Calu3 (cell line): ENCODE measurements around the gene PAF1. TPM values are rescaled to one million over a fixed set of nuclear protein-coding genes. Genes with fewer than 3 reads are reported as not detected.

Experiments used
- BruUV-seq: library from RNA; stranded (reverse); fragments of 400-500 nt; replicated peaks from 2 replicates; lab custom pipeline; 2021; lab: Mats Ljungman, UMichigan
- CTCF ChIA-PET: fragments of 300-600 bp; sonication (Branson Sonifier 250); formaldehyde crosslinking; loops from one replicate; lab custom pipeline; 2022; ENCODE audit warnings: antibody characterized with exemption; lab: Charles Lee
- DNase-seq: peaks from one replicate; pipeline ENCODE4 v3.0.0; 2022
- H3K27ac Mint-ChIP-seq: one replicate; pipeline ENCODE4 v1.8.0; 2022; ENCODE audit warnings: mixed read lengths; ENCODE audit not compliant: unreplicated experiment
- H3K27me3 Mint-ChIP-seq: one replicate; pipeline ENCODE4 v1.8.0; 2022; ENCODE audit warnings: mixed read lengths; ENCODE audit not compliant: unreplicated experiment
- H3K36me3 Mint-ChIP-seq: one replicate; pipeline ENCODE4 v1.8.0; 2022; ENCODE audit warnings: mild to moderate bottlenecking, moderate library complexity, mixed read lengths; ENCODE audit not compliant: insufficient read depth, unreplicated experiment
- H3K4me1 Mint-ChIP-seq: one replicate; pipeline ENCODE4 v1.8.0; 2022; ENCODE audit warnings: mild to moderate bottlenecking, low read depth, mixed read lengths; ENCODE audit not compliant: unreplicated experiment
- H3K4me3 Mint-ChIP-seq: one replicate; pipeline ENCODE4 v1.8.0; 2022; ENCODE audit warnings: mild to moderate bottlenecking, low read depth, moderate library complexity, mixed read lengths; ENCODE audit not compliant: unreplicated experiment
- H3K9me3 Mint-ChIP-seq: one replicate; pipeline ENCODE4 v1.8.0; 2022; ENCODE audit warnings: low read depth, mixed read lengths; ENCODE audit not compliant: unreplicated experiment
- CTCF ChIP-seq: fragments of 200-600 bp; IDR thresholded peaks from one replicate; pipeline ENCODE4 v1.8.0; 2022; ENCODE audit warnings: antibody characterized with exemption; ENCODE audit not compliant: unreplicated experiment
- intact Hi-C: fragments of 100-400 bp; cut with micrococcal nuclease; formaldehyde crosslinking; loops from one replicate; pipeline ENCODE4 v1.10.0; 2022; ENCODE audit not compliant: unreplicated experiment
- microRNA-seq: library from miRNA; unstranded; fragments of <30 nt; microRNA quantifications from one replicate; pipeline ENCODE4 v1.2.0, GENCODE V29; 2022
- total RNA-seq: library from RNA; stranded (reverse); gene quantifications from 2 replicates; pipeline ENCODE4 v1.2.3, GENCODE V29; 2022

Gene PAF1
- total RNA-seq, 1 experiment from 2014 or later = 64.3 TPM

DNA sequence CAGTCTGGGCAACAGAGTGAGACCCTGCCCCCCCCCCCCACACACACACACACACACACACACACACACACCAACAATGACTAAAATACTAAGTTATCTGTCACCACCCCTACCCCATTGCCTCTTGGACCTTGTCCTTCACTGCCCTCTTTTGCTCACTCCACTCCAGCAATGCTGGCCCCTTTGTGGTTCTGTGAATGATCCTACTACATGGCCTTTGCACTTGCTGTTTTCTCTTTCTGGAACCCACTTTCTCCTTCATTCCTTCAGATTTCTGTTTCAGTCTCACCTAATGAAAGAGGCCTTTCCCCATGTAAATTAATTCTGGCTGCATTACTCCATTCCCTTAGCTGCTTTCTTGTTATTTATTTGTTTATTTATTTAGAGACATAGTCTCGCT is 51.2 kb downstream of the PAF1 start:
- DNase-seq = no peak
- BruUV-seq = no TSS peak
- no peak for TF ChIP-seq CTCF
- CTCF ChIA-PET = no interaction called here
- H3K36me3 Mint-ChIP-seq = peaks cover 36% of the 10 kb centered on the region
- H3K27ac Mint-ChIP-seq = no peak overlapping the region
- H3K9me3 Mint-ChIP-seq = no peaks in the 10 kb centered on the region
- no peak overlapping the region for H3K4me3 Mint-ChIP-seq
- peaks cover 37% of the 10 kb centered on the region for H3K4me1 Mint-ChIP-seq
- intact Hi-C loops = no loop called here
- H3K27me3 Mint-ChIP-seq = peaks cover 38% of the 10 kb centered on the region

DNA sequence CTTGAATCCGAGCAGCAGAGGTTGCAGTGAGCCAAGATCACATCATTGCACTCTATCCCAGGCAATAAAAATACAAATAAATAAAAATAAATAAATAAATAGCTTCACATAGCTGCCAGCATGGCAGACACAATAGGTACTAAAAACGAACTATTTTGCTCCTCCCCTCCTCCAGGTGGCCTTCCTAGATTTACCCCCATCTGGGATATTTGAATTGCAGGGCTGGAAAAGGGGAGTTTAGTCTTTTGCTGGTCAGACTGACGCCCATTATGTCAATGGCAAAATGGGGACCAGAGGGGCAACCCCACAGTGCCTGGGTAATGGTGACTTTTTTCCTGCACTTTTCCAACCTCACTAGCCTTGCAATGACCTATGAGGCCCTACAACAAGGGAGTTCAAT is 54.4 kb downstream of the PAF1 start:
- CTCF ChIA-PET = no interaction called here
- BruUV-seq = no TSS peak

More for the DNA sequence above, 54.4 kb downstream of the PAF1 start:
- H3K4me1 Mint-ChIP-seq = peaks cover 20% of the 10 kb centered on the region
- DNase-seq = no peak
- H3K27me3 Mint-ChIP-seq = peaks cover 40% of the 10 kb centered on the region
- no peak for TF ChIP-seq CTCF
- H3K27ac Mint-ChIP-seq = no peak overlapping the region
- H3K4me3 Mint-ChIP-seq = no peak overlapping the region
- H3K36me3 Mint-ChIP-seq = peaks cover 8% of the 10 kb centered on the region
- intact Hi-C loops = no loop called here
- no peaks in the 10 kb centered on the region for H3K9me3 Mint-ChIP-seq

Small RNA genes lying within 50 kb of the gene (microRNA-seq; reads per million reads assigned to microRNA genes)
- gene MIR4530 = not detected

Other genes with a start within 250 kb of the PAF1 start
- gene NCCRP1, start 194.1 kb downstream of the PAF1 start, total RNA-seq = 2.0 and 2.1 TPM in 2 replicates
- not detected in 2 replicates for gene SYCN, start 186.8 kb downstream of the PAF1 start, total RNA-seq
- not detected in 2 replicates for gene IFNL3, start 146.1 kb downstream of the PAF1 start, total RNA-seq
- gene IFNL4, start 142.2 kb downstream of the PAF1 start, total RNA-seq = not detected in 2 replicates
- gene IFNL2, start 122.7 kb downstream of the PAF1 start, total RNA-seq = not detected in 2 replicates
- 1.0 and 1.1 TPM in 2 replicates for gene IFNL1, start 94.7 kb downstream of the PAF1 start, total RNA-seq
- gene LRFN1, start 70.2 kb downstream of the PAF1 start, total RNA-seq = 4.0 and 5.6 TPM in 2 replicates
- gene GMFG, start 55.1 kb downstream of the PAF1 start, total RNA-seq = not detected in 2 replicates
- gene SAMD4B, start 48.7 kb downstream of the PAF1 start, total RNA-seq = 214 and 237 TPM in 2 replicates
- 56.8 and 66.6 TPM in 2 replicates for gene MED29, start 272 bp upstream of the PAF1 start, total RNA-seq
- gene ZFP36, start 15.7 kb upstream of the PAF1 start, total RNA-seq = 70.8 and 107 TPM in 2 replicates
- 64.1 and 65.3 TPM in 2 replicates for gene PLEKHG2, start 21.6 kb upstream of the PAF1 start, total RNA-seq
- 1,912 and 1,929 TPM in 2 replicates for gene RPS16, start 44.8 kb upstream of the PAF1 start, total RNA-seq
- gene SUPT5H, start 54.5 kb upstream of the PAF1 start, total RNA-seq = 158 and 189 TPM in 2 replicates
- 110 and 116 TPM in 2 replicates for gene TIMM50, start 89.7 kb upstream of the PAF1 start, total RNA-seq
- gene DLL3, start 107.8 kb upstream of the PAF1 start, total RNA-seq = 0.19 and 0.42 TPM in 2 replicates
- gene SELENOV, start 124.0 kb upstream of the PAF1 start, total RNA-seq = not detected in 2 replicates
- 2.4 and 3.3 TPM in 2 replicates for gene EID2B, start 141.7 kb upstream of the PAF1 start, total RNA-seq
- gene EID2, start 149.1 kb upstream of the PAF1 start, total RNA-seq = 14.6 and 17.5 TPM in 2 replicates
- gene LGALS13, start 211.4 kb upstream of the PAF1 start, total RNA-seq = not detected in 2 replicates